Choroid plexus epithelial cell (primary cell): ENCODE data around the gene PDS5A.

Experiments used
- DNase-seq: peaks from one replicate; pipeline ENCODE4 v3.0.0-alpha.2; 2010; ENCODE audit warnings: low read depth
- H3K4me3 ChIP-seq: 2 replicates; pipeline ENCODE4 v1.5.1; 2011; ENCODE audit warnings: low read depth, mild to moderate bottlenecking, control low read depth, low read length, moderate library complexity
- TF ChIP-seq, protein P1 (sequence below): conservative IDR thresholded peaks from 2 replicates; pipeline ENCODE4 v1.5.1; 2011; ENCODE audit warnings: low read depth, mild to moderate bottlenecking, control low read depth, inconsistent platforms, low read length, moderate library complexity

Gene PDS5A

DNA sequence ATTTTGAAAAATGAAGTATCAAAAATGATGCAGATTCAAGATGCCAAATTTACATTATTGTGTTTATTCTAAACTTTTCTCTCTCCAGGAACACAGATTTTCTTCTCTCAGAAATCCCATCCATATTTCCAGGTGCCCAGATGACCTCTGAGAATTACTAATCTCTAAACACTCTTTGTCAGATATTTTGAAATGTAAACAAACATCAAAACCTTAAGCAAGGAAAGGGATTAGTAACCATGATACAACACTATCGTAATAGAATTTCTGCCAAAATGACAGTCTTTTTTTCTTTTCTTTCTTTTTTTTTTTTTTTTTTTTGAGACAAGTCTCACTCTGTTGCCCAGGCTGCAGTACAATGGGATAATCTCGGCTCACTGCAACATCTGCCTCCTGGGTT lies 76.7 kb downstream of the PDS5A start:
- TF ChIP-seq, protein P1, sequence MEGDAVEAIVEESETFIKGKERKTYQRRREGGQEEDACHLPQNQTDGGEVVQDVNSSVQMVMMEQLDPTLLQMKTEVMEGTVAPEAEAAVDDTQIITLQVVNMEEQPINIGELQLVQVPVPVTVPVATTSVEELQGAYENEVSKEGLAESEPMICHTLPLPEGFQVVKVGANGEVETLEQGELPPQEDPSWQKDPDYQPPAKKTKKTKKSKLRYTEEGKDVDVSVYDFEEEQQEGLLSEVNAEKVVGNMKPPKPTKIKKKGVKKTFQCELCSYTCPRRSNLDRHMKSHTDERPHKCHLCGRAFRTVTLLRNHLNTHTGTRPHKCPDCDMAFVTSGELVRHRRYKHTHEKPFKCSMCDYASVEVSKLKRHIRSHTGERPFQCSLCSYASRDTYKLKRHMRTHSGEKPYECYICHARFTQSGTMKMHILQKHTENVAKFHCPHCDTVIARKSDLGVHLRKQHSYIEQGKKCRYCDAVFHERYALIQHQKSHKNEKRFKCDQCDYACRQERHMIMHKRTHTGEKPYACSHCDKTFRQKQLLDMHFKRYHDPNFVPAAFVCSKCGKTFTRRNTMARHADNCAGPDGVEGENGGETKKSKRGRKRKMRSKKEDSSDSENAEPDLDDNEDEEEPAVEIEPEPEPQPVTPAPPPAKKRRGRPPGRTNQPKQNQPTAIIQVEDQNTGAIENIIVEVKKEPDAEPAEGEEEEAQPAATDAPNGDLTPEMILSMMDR, result no peak
- H3K4me3 ChIP-seq, result no peak overlapping the region
- no peak for DNase-seq

DNA sequence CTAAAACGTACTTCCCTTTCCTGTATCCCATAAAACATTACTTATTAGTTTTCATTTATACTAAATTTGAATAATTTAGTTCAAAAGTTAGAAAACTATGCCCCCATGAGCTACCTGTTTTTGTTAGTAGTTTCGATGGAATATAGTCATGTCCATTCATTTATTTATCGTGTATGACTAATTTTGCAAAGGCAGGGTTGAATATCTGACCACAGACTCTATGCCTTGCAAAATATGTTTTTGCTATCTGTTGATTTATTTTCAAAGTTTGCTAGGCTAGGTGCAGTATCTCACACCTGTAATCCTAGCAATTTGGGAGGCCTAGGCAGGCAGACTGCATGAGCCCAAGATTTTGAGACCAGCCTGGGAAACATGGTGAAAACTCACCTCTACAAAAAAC lies 78.4 kb downstream of the PDS5A start:
- TF ChIP-seq, protein P1, result no peak
- no peak overlapping the region for H3K4me3 ChIP-seq
- no peak for DNase-seq

DNA sequence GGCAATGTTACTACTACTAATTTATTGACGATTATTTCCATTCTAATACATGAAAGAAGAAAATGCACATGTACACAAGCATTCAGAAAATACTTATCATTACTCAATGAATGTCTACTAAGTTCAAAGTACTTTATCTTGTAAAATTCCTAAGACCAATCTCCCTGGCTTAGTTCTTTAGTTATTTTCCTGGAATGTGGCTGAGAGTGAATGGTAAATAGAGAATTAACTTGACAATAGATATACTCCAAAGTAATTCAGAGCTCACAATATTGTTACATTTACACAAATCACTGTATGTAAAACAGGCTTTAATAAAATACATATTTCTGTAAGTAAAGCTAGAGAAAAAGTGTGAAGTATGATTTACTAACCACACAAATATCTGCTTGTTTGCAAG lies 79.7 kb downstream of the PDS5A start:
- H3K4me3 ChIP-seq, result no peak overlapping the region
- no peak for DNase-seq
- TF ChIP-seq, protein P1, result no peak

DNA sequence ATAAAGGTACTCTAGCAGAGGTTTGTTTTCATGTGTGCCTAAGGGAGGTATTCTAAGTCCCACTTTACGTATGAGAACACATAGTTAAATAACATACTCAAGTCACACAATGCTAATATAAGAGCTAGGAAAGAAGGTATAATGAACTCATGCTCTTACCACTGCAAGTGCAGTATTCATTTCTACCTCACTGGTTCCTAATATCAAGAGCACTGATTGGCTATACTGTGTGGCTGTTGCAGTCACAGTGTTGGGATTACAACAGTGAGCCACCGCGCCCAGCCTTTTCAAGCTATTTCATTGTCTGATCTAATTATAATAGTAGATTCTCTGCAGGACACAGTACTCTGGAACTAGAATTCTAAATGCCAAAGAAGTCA lies 84.0 kb downstream of the PDS5A start:
- TF ChIP-seq, protein P1, result no peak
- H3K4me3 ChIP-seq, result no peak overlapping the region
- no peak for DNase-seq

DNA sequence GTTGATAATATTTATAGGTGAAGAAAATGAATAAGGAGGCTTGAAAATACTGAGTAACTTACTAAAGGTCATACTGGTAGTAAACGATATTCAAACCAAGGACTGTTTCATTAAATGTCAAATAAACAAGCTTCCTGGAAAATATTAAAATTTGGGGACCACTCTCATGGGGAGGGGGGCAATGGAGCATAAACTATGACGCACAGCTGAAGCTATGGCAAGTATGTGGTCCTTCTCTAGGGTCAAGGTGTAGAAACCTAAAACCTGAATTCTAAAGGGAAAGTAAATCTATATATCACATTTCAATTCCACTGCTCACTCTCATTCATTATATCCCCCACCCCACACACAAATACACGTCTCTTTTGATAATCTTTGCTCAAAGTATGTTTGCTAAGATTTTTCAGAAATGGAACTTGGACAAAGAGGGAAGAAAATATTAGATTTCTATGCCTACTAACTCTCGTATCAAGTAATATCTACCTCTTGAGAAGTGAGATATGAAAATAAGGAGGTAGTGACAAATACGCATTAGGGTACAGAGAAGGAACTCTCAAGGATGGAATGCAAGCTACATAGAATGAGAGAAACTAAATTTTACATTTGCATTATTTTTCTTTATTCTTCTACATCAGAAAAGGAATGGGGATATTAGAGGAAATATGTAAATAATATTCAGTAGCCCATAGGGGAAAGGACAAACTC lies 84.6 kb downstream of the PDS5A start:
- TF ChIP-seq, protein P1, result no peak
- H3K4me3 ChIP-seq, result no peak overlapping the region
- DNase-seq, result no peak

DNA sequence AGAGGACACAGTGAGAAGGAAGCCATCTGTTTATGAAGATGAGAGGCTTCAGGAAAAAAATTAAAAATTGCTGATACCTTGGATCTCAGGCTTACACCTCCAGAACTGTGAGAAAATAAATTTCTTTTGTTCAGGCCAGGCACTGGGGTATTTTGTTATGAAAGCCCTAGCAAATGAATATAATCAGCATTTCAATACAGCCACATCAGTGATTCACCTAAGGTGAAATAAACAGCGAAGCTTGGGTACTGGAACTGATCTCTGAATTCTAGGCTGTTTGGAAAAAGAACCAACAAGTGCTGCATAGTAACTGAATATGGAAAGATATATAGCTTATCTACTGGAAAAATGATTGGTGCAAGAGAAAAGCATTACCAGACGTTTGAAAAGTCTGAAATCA lies 88.5 kb downstream of the PDS5A start:
- no peak overlapping the region for H3K4me3 ChIP-seq
- TF ChIP-seq, protein P1, result no peak
- no peak for DNase-seq

DNA sequence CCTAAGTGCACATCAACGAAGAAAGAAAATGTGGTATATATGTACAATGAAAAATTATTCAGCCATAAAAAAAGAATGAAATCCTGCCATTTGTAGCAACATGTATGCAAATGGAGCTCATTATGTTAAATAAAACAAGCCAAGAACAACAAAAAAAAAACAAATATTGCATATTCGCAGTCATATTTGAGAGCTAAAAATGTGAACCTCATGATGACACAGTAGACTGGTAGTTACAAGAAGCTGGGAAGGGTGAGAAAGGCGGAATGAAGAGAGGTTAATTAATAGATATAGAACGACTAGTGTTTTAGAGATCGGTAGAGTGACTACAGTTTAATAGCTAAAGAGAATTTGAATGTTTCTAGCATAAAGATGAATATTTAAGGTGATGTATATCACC lies 89.2 kb downstream of the PDS5A start:
- no peak overlapping the region for H3K4me3 ChIP-seq
- TF ChIP-seq, protein P1, result no peak
- DNase-seq, result no peak
